HCT116 (cell line): ENCODE measurements around the gene PRCP. TPM values are rescaled to one million over a fixed set of nuclear protein-coding genes. Genes with fewer than 3 reads are reported as not detected.

Experiments
- ATAC-seq: fragments of 200-7000 bp; cut with Tn5 transposase; 2 replicates; pipeline ENCODE4 v1.9.1; 2020; ENCODE audit warnings: mild to moderate bottlenecking, moderate library complexity
- BruUV-seq: library from RNA; stranded (reverse); fragments of 400-500 nt; replicated peaks from 2 replicates; lab custom pipeline; 2021; lab: Mats Ljungman, UMichigan
- CTCF ChIA-PET: fragments of 300-600 bp; sonication (Branson Sonifier 250); formaldehyde crosslinking; loops from one replicate; lab custom pipeline; 2021; ENCODE audit warnings: antibody characterized with exemption; lab: Charles Lee
- POLR2A ChIA-PET: fragments of 300-600, 350-600 bp; sonication (Branson Sonifier 250); formaldehyde crosslinking; loops from one replicate; lab custom pipeline; 2021; ENCODE audit warnings: antibody characterized with exemption; lab: Charles Lee
- RAD21 ChIA-PET, 2 experiments: fragments of 300-600 bp; sonication (Branson Sonifier 250); formaldehyde crosslinking; loops; one replicate each; lab custom pipeline; 2023; ENCODE audit warnings: low total read pairs in 2 of 2; ENCODE audit not compliant: uncharacterized antibody in 2 of 2, unreplicated experiment in 2 of 2, low non-redundant PET in 1 of 2; lab: Charles Lee
- DNase-seq: peaks from one replicate; pipeline ENCODE4 v3.0.0-alpha.2; 2010; ENCODE audit warnings: low read depth, low spot score
- H2AFZ ChIP-seq: fragments of 200-600 bp; shearing (Covaris generic), sonication (generic); 2 replicates; pipeline ENCODE4 v1.6.1; 2017; ENCODE audit warnings: low read depth, mixed run types, mixed read lengths, antibody characterized with exemption, low read length; ENCODE audit not compliant: poor library complexity, severe bottlenecking
- H3K27ac ChIP-seq: 2 replicates; pipeline ENCODE4 v1.5.1; 2012; ENCODE audit warnings: low read depth, low read length
- H3K27me3 ChIP-seq: fragments of 200-600 bp; sonication (generic); 2 replicates; pipeline ENCODE4 v1.6.1; 2016; ENCODE audit warnings: mixed run types, low read length, mixed read lengths; ENCODE audit not compliant: insufficient read depth
- H3K36me3 ChIP-seq, 2 experiments: fragments of 200-500 bp in 1 of 2; fragments of 200-600 bp in 1 of 2; sonication (Bioruptor generic) in 1 of 2; sonication (generic) in 1 of 2; 2 replicates each; pipeline versions ENCODE4 v1.5.1 to v1.6.1; 2014 to 2016; ENCODE audit warnings: low read length in 2 of 2, inconsistent platforms in 1 of 2, mixed read lengths in 1 of 2, mixed run types in 1 of 2; ENCODE audit not compliant: insufficient read depth in 2 of 2, control insufficient read depth in 1 of 2
- H3K4me1 ChIP-seq, 2 experiments: fragments of 200-600 bp in 1 of 2; sonication (generic) in 1 of 2; 2 replicates each; pipeline versions ENCODE4 v1.5.1 to v1.6.1; 2012 to 2017; ENCODE audit warnings: low read length in 2 of 2, inconsistent platforms in 1 of 2, mild to moderate bottlenecking in 1 of 2, mixed read lengths in 1 of 2, mixed run types in 1 of 2, moderate library complexity in 1 of 2; ENCODE audit not compliant: insufficient read depth in 2 of 2, control insufficient read depth in 1 of 2
- H3K4me2 ChIP-seq: fragments of 200-600 bp; sonication (generic); 2 replicates; pipeline ENCODE4 v1.6.1; 2017; ENCODE audit warnings: mixed run types, low read length, mixed read lengths
- H3K4me3 ChIP-seq, 2 experiments: fragments of 200-600 bp in 1 of 2; sonication (generic) in 1 of 2; replicated peaks in 1 of 2; 2 replicates each; pipeline ENCODE4 v1.5.1; 2011 to 2016; ENCODE audit warnings: low read length in 2 of 2, control low read depth in 1 of 2, low read depth in 1 of 2, mild to moderate bottlenecking in 1 of 2, mixed read lengths in 1 of 2, mixed run types in 1 of 2
- H3K79me2 ChIP-seq: fragments of 200-600 bp; sonication (generic); 2 replicates; pipeline ENCODE4 v1.6.1; 2017; ENCODE audit warnings: mild to moderate bottlenecking, mixed run types, low read length, moderate library complexity, mixed read lengths; ENCODE audit not compliant: insufficient read depth
- H3K9ac ChIP-seq: fragments of 200-600 bp; sonication (generic); 2 replicates; pipeline ENCODE4 v1.6.1; 2016; ENCODE audit warnings: low read length, mixed read lengths
- H3K9me2 ChIP-seq: fragments of 200-600 bp; sonication (generic), shearing (Covaris generic); 2 replicates; pipeline ENCODE4 v1.6.1; 2017; ENCODE audit warnings: mixed run types, mild to moderate bottlenecking, moderate library complexity; ENCODE audit not compliant: insufficient read depth
- H3K9me3 ChIP-seq, 2 experiments: fragments of 200-500 bp in 1 of 2; fragments of 200-600 bp in 1 of 2; sonication (Bioruptor generic) in 1 of 2; sonication (generic) in 1 of 2; 2 replicates each; pipeline ENCODE4 v1.6.1; 2014 to 2017; ENCODE audit warnings: low read length in 2 of 2, mixed read lengths in 2 of 2, inconsistent platforms in 1 of 2, low read depth in 1 of 2, mild to moderate bottlenecking in 1 of 2, mixed run types in 1 of 2, moderate library complexity in 1 of 2; ENCODE audit not compliant: control insufficient read depth in 1 of 2, insufficient read depth in 1 of 2
- H4K20me1 ChIP-seq: fragments of 200-600 bp; sonication (generic), shearing (Covaris generic); 2 replicates; pipeline ENCODE4 v1.6.1; 2017; ENCODE audit warnings: mixed run types, mild to moderate bottlenecking, moderate library complexity; ENCODE audit not compliant: insufficient read depth
- EGR1 ChIP-seq: IDR thresholded peaks from 2 replicates; pipeline ENCODE4 v1.6.1; 2012; ENCODE audit warnings: low read depth
- ELF1 ChIP-seq: IDR thresholded peaks from 2 replicates; pipeline ENCODE4 v1.6.1; 2012; ENCODE audit warnings: low read depth, borderline replicate concordance
- POLR2AphosphoS5 ChIP-seq: IDR thresholded peaks from 2 replicates; pipeline ENCODE4 v1.6.1; 2011; ENCODE audit warnings: mild to moderate bottlenecking, low read depth, low read length, moderate library complexity
- RAD21 ChIP-seq: IDR thresholded peaks from 2 replicates; pipeline ENCODE4 v1.6.1; 2012; ENCODE audit warnings: low read depth, mild to moderate bottlenecking
- intact Hi-C: fragments of 100-400 bp; cut with micrococcal nuclease; formaldehyde crosslinking; loops from 2 replicates; pipeline ENCODE4 v1.10.0; 2022
- total RNA-seq: library from RNA; stranded (reverse); gene quantifications from one replicate; pipeline ENCODE4 v1.2.1, GENCODE V29; 2021; ENCODE audit not compliant: unreplicated experiment
- TF ChIP-seq, protein P1 (sequence below): IDR thresholded peaks from 2 replicates; pipeline ENCODE4 v1.6.1; 2012; ENCODE audit warnings: low read depth
- TF ChIP-seq, protein P2 (sequence below), 3 experiments: fragments of 200-600 bp in 1 of 3; sonication (generic) in 1 of 3; IDR thresholded peaks in 2 of 3; conservative IDR thresholded peaks in 1 of 3; 2 replicates each; pipeline ENCODE4 v1.5.1; 2012 to 2017; ENCODE audit warnings: low read depth in 2 of 3, low read length in 2 of 3, antibody characterized with exemption in 1 of 3, borderline replicate concordance in 1 of 3, control low read depth in 1 of 3, mild to moderate bottlenecking in 1 of 3, mixed read lengths in 1 of 3, mixed run types in 1 of 3, moderate library complexity in 1 of 3; ENCODE audit not compliant: insufficient read depth in 1 of 3

Gene PRCP
- total RNA-seq, 1 experiment from 2014 or later, result 50.0 TPM

DNA sequence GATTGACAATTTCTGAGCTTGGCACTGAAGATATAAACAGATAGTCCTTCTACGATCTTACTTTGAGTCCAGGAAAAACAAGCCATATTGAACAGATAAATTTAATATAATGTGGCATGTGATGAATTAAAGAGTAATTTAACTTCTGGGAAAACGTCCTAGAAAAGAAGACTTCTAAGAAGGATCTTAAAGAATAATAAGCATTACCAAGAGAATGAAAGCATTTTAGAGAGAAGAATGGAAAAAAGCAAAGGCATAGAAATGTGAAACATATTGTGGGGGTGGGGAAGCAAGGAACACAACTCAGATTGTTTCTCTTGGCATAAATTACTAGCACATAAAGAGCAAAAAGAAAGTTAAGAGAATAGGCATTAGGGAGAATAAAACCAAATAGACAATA, 6.7 kb upstream of the PRCP start (continued):
- TF ChIP-seq, protein P1, sequence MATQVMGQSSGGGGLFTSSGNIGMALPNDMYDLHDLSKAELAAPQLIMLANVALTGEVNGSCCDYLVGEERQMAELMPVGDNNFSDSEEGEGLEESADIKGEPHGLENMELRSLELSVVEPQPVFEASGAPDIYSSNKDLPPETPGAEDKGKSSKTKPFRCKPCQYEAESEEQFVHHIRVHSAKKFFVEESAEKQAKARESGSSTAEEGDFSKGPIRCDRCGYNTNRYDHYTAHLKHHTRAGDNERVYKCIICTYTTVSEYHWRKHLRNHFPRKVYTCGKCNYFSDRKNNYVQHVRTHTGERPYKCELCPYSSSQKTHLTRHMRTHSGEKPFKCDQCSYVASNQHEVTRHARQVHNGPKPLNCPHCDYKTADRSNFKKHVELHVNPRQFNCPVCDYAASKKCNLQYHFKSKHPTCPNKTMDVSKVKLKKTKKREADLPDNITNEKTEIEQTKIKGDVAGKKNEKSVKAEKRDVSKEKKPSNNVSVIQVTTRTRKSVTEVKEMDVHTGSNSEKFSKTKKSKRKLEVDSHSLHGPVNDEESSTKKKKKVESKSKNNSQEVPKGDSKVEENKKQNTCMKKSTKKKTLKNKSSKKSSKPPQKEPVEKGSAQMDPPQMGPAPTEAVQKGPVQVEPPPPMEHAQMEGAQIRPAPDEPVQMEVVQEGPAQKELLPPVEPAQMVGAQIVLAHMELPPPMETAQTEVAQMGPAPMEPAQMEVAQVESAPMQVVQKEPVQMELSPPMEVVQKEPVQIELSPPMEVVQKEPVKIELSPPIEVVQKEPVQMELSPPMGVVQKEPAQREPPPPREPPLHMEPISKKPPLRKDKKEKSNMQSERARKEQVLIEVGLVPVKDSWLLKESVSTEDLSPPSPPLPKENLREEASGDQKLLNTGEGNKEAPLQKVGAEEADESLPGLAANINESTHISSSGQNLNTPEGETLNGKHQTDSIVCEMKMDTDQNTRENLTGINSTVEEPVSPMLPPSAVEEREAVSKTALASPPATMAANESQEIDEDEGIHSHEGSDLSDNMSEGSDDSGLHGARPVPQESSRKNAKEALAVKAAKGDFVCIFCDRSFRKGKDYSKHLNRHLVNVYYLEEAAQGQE, result no peak
- TF ChIP-seq, protein P2, sequence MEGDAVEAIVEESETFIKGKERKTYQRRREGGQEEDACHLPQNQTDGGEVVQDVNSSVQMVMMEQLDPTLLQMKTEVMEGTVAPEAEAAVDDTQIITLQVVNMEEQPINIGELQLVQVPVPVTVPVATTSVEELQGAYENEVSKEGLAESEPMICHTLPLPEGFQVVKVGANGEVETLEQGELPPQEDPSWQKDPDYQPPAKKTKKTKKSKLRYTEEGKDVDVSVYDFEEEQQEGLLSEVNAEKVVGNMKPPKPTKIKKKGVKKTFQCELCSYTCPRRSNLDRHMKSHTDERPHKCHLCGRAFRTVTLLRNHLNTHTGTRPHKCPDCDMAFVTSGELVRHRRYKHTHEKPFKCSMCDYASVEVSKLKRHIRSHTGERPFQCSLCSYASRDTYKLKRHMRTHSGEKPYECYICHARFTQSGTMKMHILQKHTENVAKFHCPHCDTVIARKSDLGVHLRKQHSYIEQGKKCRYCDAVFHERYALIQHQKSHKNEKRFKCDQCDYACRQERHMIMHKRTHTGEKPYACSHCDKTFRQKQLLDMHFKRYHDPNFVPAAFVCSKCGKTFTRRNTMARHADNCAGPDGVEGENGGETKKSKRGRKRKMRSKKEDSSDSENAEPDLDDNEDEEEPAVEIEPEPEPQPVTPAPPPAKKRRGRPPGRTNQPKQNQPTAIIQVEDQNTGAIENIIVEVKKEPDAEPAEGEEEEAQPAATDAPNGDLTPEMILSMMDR (IDR thresholded peaks at IDR 0.05 in 2 of 3, conservative IDR thresholded peaks at IDR 0.05 in 1 of 3; ENCODE audit: borderline replicate concordance in 1 of 3, insufficient read depth in 1 of 3, low read depth in 2 of 3, low read length in 2 of 3), result no peak
- TF ChIP-seq ELF1 (no peak), POLR2AphosphoS5 (no peak)

DNA sequence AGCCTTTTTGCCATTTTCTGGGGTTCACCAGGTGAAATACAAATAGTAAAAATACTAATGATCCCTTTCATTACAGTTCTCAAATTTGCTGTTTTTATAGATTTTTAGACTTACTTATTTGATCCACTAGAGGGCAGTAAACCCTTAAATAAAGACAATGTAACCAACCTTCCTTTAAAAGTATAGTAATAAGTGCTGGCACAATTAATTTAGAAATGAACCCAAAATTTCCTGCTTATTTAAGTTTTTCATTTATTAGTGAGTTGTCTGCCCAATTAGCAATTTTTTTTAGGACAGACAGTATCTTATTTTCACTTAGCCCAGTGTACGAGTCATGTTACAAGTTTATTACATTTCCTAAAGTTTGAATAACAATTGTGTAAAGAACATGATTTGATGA, 6.0 kb upstream of the PRCP start:
- H3K79me2 ChIP-seq, result peaks cover 92% of the 10 kb centered on the region
- intact Hi-C loops, result loop anchor here (1.0 to 5.0 kb wide), 3 partner anchors 344 to 816 kb away; partner anchors contain the start of gene CCDC90B

More for the DNA sequence above, 6.0 kb upstream of the PRCP start:
- H2AFZ ChIP-seq, result no peak overlapping the region
- DNase-seq (peak; percentile 15), ATAC-seq (no peak)
- no TSS peak for BruUV-seq
- ChIA-PET CTCF (no interaction called here), POLR2A (no interaction called here), RAD21 (no interaction called here)
- H3K4me2 ChIP-seq, result no peak overlapping the region
- H3K9me3 ChIP-seq, result no peaks in the 10 kb centered on the region
- TF ChIP-seq RAD21 (peak; percentile 65), EGR1 (no peak)
- TF ChIP-seq, protein P2 (IDR thresholded peaks at IDR 0.05 in 2 of 3, conservative IDR thresholded peaks at IDR 0.05 in 1 of 3; ENCODE audit: borderline replicate concordance in 1 of 3, insufficient read depth in 1 of 3, low read depth in 2 of 3, low read length in 2 of 3), result peak; percentile 32 to 71 (median 50); a peak in 4 of 6 replicates
- no peaks in the 10 kb centered on the region for H3K27me3 ChIP-seq
- no peak overlapping the region for H3K4me3 ChIP-seq
- H3K9ac ChIP-seq, result no peak overlapping the region
- H3K4me1 ChIP-seq, result peaks cover 6 to 10% of the 10 kb centered on the region in 2 experiments; a peak in 3 of 4 replicates
- H3K9me2 ChIP-seq, result no peaks in the 10 kb centered on the region
- peaks cover 0 to 2% of the 10 kb centered on the region in 2 experiments; a peak in 2 of 4 replicates for H3K36me3 ChIP-seq
- no peak overlapping the region for H3K27ac ChIP-seq
- peaks cover 13% of the 10 kb centered on the region; the same call in 1 of the 2 replicates for H4K20me1 ChIP-seq
